GM18511 (cell line): ENCODE results near the gene FAP.

Source experiments
- ATAC-seq: cut with Tn5 transposase; IDR thresholded peaks from one replicate; pipeline ENCODE4 v1.9.1; 2021; ENCODE audit warnings: mild to moderate bottlenecking, moderate library complexity; ENCODE audit not compliant: unreplicated experiment

FAP gene

GRCh38 chr2:162243294-162243693 is at the start of gene FAP:
Gene FAP, minus strand, starts transcription at chr2:162243445. Its CDS starts 118 bp downstream, at chr2:162243327.
- no peak for ATAC-seq

- ATAC-seq: no peak
Measured at GRCh38 chr2:162291748-162292147, 48.5 kb upstream of the FAP start.

- ATAC-seq: no peak
Measured at GRCh38 chr2:162282765-162283425, 39.6 kb upstream of the FAP start.

GRCh38 chr2:162280654-162281053 is 37.4 kb upstream of the FAP start:
- ATAC-seq: no peak

GRCh38 chr2:162277381-162277780 is 34.1 kb upstream of the FAP start:
- no peak for ATAC-seq

DNA sequence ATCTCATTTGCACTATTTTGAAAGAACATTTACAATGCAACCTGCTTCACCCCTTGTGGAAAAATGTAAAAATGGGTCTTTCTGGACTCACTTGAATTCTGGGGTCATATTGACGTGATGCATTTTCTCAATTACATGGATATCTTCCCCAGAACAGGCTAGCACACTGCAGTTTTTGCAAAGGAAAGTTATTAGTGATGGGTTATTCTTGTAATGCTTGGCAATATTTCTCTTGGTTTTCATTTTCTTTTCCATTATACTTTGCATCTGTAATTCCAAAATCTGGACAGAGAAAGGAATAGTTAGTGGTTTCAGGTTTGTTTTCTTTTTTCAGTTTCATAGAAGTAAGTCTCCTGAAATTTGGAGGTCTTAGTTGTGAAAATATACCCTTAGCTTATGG is 24.8 kb upstream of the FAP start:
- ATAC-seq: no peak

- ATAC-seq: no peak
Measured at GRCh38 chr2:162267496-162267895, 24.3 kb upstream of the FAP start.

- no peak for ATAC-seq
Measured at GRCh38 chr2:162266460-162266760, 23.2 kb upstream of the FAP start.

DNA sequence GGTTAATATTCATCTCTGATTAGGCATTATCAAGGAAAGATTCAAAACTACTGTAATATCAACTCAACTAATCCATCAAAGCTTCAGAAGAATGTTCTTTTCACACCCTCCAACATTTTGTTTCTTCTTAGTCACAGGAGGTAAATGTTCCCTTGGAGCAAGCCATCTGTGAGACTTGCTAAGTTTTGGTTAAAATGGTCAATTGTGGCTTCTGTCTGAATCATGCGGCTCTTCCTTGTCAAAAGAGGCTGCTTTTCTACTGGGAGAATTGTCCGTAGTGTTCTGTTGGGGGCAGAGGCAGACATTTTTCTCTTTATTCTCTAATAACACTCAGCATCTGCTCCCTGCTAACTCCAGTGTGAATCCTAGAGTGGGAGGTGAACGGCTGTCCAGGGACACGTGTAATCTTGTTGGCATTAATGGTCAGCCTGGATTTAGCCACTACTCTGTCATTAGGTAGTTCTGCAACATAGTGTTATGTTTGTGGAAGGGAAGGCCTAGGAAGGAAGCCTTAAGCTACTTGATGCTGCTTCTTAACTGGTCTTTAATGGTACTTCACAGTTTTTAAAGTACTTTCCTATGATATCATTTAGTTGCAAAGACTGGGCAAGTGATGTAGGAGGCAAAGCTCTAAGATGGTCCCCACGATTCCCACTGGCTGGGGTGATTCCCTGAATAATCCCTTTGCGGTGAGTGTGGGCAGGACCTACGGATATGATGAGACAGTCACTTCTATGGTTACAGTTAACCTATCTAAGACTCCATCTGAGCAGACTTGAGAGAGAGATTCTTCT is 22.6 kb upstream of the FAP start:
- no peak for ATAC-seq

DNA sequence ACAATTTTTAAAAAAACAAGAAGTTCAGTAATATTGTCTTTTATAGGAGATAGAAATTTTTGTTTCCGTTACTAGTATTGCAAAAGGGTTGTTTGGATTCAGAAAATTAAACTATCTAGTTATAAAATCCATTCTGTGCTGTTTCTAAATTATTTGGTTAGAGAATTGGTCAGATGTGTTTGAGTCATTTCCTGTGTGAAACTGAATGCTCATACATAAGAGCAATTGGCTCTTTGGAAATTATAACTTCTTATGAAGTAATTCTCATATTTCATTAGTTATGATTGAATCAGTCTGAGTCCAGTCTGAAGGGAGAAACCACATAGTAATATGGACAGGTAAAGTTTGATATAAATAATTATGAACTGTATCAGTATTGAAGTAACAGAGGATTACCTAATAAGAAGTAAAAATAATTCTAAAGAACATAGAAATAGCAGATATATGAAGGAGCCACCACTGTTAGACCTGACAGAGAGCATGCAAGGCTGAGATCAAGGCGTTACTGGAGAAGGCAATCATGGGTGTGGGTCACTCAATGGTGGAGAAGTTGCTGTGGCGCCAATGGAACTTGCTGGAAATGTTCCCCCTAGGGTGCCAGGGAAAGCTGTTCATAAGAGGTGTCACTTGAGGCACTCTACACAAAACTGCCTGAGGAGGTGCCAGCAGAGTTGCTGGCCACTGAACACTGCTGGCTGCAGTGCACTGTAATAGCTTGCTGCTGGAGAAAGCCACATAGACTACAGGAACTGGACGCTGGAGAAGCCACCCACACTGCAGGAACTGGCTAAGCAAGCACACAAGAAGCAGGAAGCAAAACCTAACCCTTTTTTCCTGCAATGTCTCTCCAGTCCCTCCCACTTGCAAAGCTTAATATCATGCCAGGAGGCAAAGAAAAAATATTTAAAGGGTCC is 18.0 kb upstream of the FAP start:
- peak; percentile 76 for ATAC-seq

GRCh38 chr2:162258686-162259085 is 15.4 kb upstream of the FAP start:
- no peak for ATAC-seq

- no peak for ATAC-seq
Measured at GRCh38 chr2:162258169-162258568, 14.9 kb upstream of the FAP start.

- ATAC-seq: no peak
Measured at GRCh38 chr2:162257425-162257824, 14.2 kb upstream of the FAP start.

DNA sequence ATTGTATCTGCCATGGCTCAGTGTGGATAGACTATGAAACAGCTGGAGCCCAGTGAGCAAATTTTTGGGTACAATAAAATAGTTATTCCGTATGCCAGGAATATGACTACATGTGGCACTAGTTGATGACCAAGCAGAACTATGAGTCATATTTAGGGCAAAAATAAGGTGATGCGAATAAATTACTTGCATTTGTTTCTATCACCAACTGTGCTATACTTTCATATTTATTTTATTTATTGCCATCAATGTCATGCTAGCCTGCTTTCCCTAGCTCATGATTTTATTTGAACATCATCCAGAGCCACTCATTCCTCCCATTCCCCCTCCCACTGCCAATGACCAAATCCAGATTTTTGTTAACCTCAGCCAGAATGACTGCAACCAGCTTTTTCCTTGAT is 13.3 kb upstream of the FAP start:
- ATAC-seq: no peak

DNA sequence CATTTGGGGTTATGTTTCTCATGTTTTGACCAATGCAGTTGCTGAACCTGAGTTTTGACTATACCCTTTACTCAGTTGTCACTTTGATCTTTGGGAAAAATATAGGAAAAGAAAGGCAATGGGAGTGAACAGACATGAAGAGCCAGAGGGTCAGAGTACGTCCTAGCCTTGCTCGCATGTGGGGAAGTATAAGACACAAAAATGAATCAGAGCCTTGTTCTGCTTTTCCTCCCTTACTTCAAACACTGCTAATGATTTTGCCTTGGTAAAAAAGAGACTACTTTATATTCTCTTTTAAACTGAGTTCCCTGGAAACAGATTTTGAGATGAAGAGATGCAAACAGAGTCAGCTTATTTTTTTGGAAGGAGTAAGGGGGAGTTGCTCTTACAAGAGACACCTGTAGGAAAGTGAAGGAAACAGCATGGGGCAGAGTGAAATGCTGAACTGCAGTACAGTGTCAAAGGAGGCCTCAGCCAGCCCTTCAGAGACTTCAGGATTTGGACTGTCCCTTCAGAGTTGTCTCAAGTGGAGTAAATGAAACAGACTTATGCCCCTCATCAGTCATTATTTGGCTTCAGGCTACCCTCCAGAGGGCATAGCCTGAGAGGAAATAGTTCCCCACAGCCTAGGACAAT is 11.1 kb upstream of the FAP start:
- no peak for ATAC-seq

- ATAC-seq: no peak
Measured at GRCh38 chr2:162253435-162253834, 10.2 kb upstream of the FAP start.

DNA sequence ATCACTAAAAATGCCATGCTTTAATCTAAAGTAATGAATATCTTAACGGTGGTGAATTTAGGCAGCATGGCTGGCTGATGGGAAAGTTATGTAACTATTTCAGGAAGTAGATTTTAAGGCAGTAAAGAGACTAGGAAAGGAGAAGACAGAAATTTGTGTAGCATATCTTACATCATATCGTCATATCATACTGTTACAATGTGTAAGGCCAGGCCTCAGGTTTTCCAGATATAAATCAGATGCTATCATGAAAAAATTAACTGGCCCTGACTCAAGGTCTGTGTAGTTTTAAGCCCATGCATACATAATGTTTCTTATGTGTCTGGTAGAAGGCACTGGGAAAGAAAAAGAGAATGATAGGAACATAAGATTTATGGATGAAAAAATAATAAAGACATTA is 8.9 kb upstream of the FAP start:
- no peak for ATAC-seq

DNA sequence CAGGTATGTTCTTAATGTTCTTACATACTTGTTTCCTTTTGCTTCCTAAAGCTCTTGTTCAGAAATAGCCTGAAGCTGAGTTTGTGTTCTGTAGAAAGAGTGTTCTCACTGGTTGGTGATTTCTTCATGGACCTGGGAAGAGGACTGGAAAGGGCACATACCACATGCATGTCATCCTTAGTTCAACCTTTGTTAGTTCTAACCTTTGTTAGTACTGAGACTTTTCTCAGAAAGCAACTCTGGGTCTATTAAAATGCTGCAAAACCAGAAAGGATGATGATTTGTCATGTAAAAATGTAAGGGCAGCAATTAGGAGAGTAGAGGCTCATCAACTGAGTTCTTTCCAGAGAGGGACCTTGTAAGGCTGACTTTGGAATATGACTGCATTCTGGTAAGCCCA is 2.5 kb upstream of the FAP start:
- no peak for ATAC-seq

GRCh38 chr2:162245061-162245460 is 1.8 kb upstream of the FAP start:
- ATAC-seq: no peak

GRCh38 chr2:162244541-162245031 is 1.3 kb upstream of the FAP start:
- ATAC-seq: no peak

- ATAC-seq: no peak
Measured at GRCh38 chr2:162243715-162244114, 470 bp upstream of the FAP start.
